ENCODE data around the gene FIGN.

Gene FIGN

GRCh38 chr2:163641986-163642385 is 93.8 kb downstream of the FIGN start:
- Histone ChIP-seq H3K9ac (ENCODE audit: low read length) (no peak overlapping the region), H3K9me3 (ENCODE audit: insufficient read depth, low read length) (no peaks in the 10 kb centered on the region), H3K79me2 (ENCODE audit: low read length) (no peaks in the 10 kb centered on the region), H4K20me1 (ENCODE audit: insufficient read depth, low read length) (no peaks in the 10 kb centered on the region), H3K4me3 (ENCODE audit: low read length) (no peak overlapping the region), H3K4me1 (ENCODE audit: low read length) (no peaks in the 10 kb centered on the region), H3K27ac (ENCODE audit: low read length) (no peak overlapping the region), H3K27me3 (ENCODE audit: low read depth, low read length) (no peaks in the 10 kb centered on the region), H2AFZ (ENCODE audit: low read depth, low read length) (no peak overlapping the region), H3K36me3 (replicated peaks; ENCODE audit: low read depth, low read length) (no peaks in the 10 kb centered on the region), H3K4me2 (ENCODE audit: low read length) (no peak overlapping the region)
- TF ChIP-seq, protein P1, sequence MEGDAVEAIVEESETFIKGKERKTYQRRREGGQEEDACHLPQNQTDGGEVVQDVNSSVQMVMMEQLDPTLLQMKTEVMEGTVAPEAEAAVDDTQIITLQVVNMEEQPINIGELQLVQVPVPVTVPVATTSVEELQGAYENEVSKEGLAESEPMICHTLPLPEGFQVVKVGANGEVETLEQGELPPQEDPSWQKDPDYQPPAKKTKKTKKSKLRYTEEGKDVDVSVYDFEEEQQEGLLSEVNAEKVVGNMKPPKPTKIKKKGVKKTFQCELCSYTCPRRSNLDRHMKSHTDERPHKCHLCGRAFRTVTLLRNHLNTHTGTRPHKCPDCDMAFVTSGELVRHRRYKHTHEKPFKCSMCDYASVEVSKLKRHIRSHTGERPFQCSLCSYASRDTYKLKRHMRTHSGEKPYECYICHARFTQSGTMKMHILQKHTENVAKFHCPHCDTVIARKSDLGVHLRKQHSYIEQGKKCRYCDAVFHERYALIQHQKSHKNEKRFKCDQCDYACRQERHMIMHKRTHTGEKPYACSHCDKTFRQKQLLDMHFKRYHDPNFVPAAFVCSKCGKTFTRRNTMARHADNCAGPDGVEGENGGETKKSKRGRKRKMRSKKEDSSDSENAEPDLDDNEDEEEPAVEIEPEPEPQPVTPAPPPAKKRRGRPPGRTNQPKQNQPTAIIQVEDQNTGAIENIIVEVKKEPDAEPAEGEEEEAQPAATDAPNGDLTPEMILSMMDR (IDR thresholded peaks at IDR 0.05; ENCODE audit: low read depth, low read length) = no peak

DNA sequence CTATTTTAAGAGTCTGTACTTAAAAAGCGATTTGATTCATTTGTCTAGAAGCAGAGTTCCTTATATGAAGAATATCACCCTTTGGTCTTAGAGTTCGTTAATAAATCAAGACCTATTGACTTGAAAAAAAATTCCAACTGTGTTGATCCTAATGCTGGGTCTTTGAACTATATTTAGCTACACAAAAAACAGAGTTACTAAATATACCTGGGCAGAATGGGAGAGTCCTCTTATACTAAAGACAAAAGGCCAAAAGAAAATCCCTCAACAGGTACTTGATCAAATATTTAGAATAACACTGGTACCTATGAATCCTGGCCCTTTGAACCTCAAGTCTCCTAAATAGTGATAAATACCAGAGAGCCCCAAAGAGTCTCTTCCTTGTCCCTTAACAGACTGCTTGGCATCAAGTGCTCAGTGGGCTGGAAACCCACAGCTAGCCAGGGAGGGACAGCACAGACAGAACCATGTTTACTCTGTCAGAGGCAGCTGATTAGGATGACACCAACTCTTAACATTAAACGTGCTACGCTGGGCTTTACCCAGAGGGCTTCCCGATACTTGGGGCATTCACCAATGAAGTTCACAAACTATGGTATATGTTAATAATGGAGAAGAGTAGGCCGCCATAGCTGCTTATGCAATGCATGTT is 95.1 kb downstream of the FIGN start:
- no peaks in the 10 kb centered on the region for H3K4me1 ChIP-seq (ENCODE audit: low read length)
- H3K36me3 ChIP-seq (replicated peaks; ENCODE audit: low read depth, low read length) = no peaks in the 10 kb centered on the region
- H3K9me3 ChIP-seq (ENCODE audit: insufficient read depth, low read length) = no peaks in the 10 kb centered on the region
- TF ChIP-seq, protein P1 (IDR thresholded peaks at IDR 0.05; ENCODE audit: low read depth, low read length) = no peak
- H3K4me2 ChIP-seq (ENCODE audit: low read length) = no peak overlapping the region
- H2AFZ ChIP-seq (ENCODE audit: low read depth, low read length) = no peak overlapping the region
- no peaks in the 10 kb centered on the region for H3K27me3 ChIP-seq (ENCODE audit: low read depth, low read length)
- no peaks in the 10 kb centered on the region for H3K79me2 ChIP-seq (ENCODE audit: low read length)
- H3K4me3 ChIP-seq (ENCODE audit: low read length) = no peak overlapping the region
- H3K27ac ChIP-seq (ENCODE audit: low read length) = no peak overlapping the region
- H3K9ac ChIP-seq (ENCODE audit: low read length) = no peak overlapping the region
- H4K20me1 ChIP-seq (ENCODE audit: insufficient read depth, low read length) = no peaks in the 10 kb centered on the region

GRCh38 chr2:163637871-163638270 is 97.9 kb downstream of the FIGN start:
- H3K27ac ChIP-seq (ENCODE audit: low read length) = no peak overlapping the region
- no peaks in the 10 kb centered on the region for H3K9me3 ChIP-seq (ENCODE audit: insufficient read depth, low read length)
- no peaks in the 10 kb centered on the region for H3K36me3 ChIP-seq (replicated peaks; ENCODE audit: low read depth, low read length)
- H4K20me1 ChIP-seq (ENCODE audit: insufficient read depth, low read length) = no peaks in the 10 kb centered on the region
- H3K9ac ChIP-seq (ENCODE audit: low read length) = no peak overlapping the region
- H3K4me2 ChIP-seq (ENCODE audit: low read length) = no peak overlapping the region
- H2AFZ ChIP-seq (ENCODE audit: low read depth, low read length) = no peak overlapping the region
- TF ChIP-seq EZH2phosphoT487 (IDR thresholded peaks at IDR 0.05; ENCODE audit: low read depth) = no peak
- TF ChIP-seq, protein P1 (IDR thresholded peaks at IDR 0.05; ENCODE audit: low read depth, low read length) = no peak
- H3K4me1 ChIP-seq (ENCODE audit: low read length) = no peaks in the 10 kb centered on the region
- H3K27me3 ChIP-seq (ENCODE audit: low read depth, low read length) = no peaks in the 10 kb centered on the region
- H3K79me2 ChIP-seq (ENCODE audit: low read length) = no peaks in the 10 kb centered on the region
- H3K4me3 ChIP-seq (ENCODE audit: low read length) = no peak overlapping the region

GRCh38 chr2:163633291-163633690 is 102.5 kb downstream of the FIGN start:
- H2AFZ ChIP-seq (ENCODE audit: low read depth, low read length) = no peak overlapping the region
- no peak overlapping the region for H3K27ac ChIP-seq (ENCODE audit: low read length)
- no peaks in the 10 kb centered on the region; the same call in 1 of the 2 replicates for H3K9me3 ChIP-seq (ENCODE audit: insufficient read depth, low read length)
- H3K4me3 ChIP-seq (ENCODE audit: low read length) = no peak overlapping the region
- H3K9ac ChIP-seq (ENCODE audit: low read length) = no peak overlapping the region
- H3K36me3 ChIP-seq (replicated peaks; ENCODE audit: low read depth, low read length) = no peaks in the 10 kb centered on the region
- no peaks in the 10 kb centered on the region for H3K79me2 ChIP-seq (ENCODE audit: low read length)
- no peak overlapping the region for H3K4me2 ChIP-seq (ENCODE audit: low read length)
- TF ChIP-seq, protein P1 (IDR thresholded peaks at IDR 0.05; ENCODE audit: low read depth, low read length) = no peak
- no peak for TF ChIP-seq EZH2phosphoT487 (IDR thresholded peaks at IDR 0.05; ENCODE audit: low read depth)
- H3K4me1 ChIP-seq (ENCODE audit: low read length) = no peaks in the 10 kb centered on the region
- no peaks in the 10 kb centered on the region for H3K27me3 ChIP-seq (ENCODE audit: low read depth, low read length)
- no peaks in the 10 kb centered on the region for H4K20me1 ChIP-seq (ENCODE audit: insufficient read depth, low read length)
